DMS153 treated with DMSO at 0.1 percent for 48 hours (cell line): ENCODE measurements around the gene ANKRD7.

Source experiments
- DNase-seq: peaks from one replicate; lab custom pipeline; 2025; ENCODE audit not compliant: unreplicated experiment; lab: John Stamatoyannopoulos, UW

The ANKRD7 gene, protein sequence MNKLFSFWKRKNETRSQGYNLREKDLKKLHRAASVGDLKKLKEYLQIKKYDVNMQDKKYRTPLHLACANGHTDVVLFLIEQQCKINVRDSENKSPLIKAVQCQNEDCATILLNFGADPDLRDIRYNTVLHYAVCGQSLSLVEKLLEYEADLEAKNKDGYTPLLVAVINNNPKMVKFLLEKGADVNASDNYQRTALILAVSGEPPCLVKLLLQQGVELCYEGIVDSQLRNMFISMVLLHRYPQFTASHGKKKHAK

GRCh38 chr7:118224521-118224920 lies at the start of gene ANKRD7:
TSS of gene ANKRD7 (plus strand) at chr7:118224704. CDS start at chr7:118224831, 127 bp downstream.
- DNase-seq: no peak

DNA sequence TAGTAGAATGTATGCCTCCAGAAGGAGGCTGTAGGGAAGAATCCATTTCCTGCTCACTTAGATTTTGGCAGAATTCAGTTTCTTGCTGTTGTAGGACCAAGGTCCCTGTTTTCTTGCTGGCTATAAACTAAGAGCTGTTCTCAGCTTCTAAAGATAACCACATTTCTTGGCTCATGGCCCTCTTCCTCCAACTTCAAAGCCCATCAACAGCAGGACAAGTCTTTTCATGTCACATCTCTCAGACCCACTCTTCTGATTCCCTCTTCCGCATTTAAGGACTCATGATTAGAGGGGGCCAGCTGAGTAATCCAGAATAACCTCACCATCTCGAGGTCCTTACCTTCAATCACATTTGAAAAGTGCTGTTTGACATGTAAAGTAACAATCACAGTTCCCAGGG lies 48.8 kb upstream of the ANKRD7 start:
- DNase-seq: no peak

DNA sequence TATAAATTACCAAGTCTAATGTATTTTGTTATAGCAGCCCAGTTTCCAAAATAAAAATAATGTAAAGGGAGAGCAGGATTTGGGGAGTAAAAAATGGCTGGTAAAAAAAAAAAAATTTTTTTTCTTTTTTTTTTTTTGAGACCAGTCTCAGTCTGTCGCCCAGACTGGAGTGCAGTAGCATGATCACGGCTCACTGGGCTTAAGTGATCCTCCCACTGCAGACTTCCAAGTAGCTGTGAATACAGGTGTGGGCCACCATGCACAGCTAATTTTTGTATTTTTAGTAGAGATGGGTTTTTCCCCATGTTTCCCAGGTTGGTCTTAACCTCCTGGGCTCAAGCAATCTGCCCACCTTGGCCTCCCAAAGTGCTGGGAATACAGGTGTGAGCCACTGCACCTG lies 45.3 kb upstream of the ANKRD7 start:
- no peak for DNase-seq

- no peak for DNase-seq
Measured at GRCh38 chr7:118182593-118183427, 41.7 kb upstream of the ANKRD7 start.

GRCh38 chr7:118183428-118183785 lies 41.1 kb upstream of the ANKRD7 start:
- DNase-seq: no peak

DNA sequence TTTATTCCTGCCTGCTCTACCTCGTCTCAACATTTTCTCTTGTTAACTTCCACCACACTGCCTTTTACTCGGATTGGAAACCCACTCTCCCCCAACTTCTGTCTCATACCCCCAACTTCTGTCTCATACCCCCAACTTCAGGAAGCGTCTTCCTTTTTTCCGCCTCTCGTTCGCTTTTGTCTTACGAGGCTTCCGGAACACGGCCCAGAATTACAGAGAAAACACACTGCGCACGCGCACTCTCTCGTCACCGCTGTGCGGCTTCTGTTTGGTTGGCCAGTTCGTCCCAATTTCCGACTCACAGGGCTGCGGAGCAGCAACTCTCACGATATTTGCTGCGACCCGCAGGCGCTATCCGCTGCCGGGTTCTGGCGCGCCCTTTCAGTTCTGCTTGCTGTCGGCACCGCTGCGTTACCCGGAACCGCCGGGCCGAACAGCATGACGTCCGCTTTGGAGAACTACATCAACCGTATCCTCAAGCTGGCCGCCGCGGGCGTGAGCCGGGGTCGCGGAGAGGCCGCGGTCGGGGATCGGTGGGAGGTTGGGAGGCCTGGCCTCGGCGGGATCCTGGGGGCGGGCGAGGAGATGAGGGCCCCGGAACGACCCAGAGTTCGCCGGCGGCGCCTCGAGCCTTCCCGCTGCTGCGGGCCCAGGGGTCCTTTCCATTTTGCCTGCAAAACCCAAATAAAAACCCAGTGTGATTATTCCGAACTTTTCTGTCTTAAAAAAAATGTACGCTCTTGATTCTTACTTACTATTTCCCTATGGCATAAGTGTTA lies 40.5 kb upstream of the ANKRD7 start, which contains the start of gene LSM8:
Gene LSM8 (plus strand): TSS at position 379 of the 779 bp plus-strand sequence. CDS start 60 bp downstream, at position 439.
- DNase-seq: peak; percentile 96

DNA sequence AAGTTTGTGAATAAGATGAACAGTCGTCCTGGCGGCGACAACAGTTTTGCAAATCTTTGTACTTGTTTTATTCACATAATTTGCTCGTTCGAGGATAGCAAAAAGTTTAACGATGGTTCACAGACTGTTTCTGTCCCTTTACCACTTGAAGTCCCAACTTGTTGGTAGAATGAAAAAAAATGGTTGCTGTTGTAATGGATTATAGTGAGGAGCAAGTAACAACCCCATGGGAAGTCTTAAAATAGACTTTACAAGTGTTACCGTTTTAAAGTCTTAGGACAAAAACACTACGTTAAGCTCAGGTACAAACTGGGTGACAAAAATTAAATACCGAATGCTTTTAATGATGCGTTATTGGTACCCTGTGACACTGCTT lies 40.0 kb upstream of the ANKRD7 start:
- no peak for DNase-seq

- no peak for DNase-seq
Measured at GRCh38 chr7:118185163-118185860, 39.2 kb upstream of the ANKRD7 start.

DNA sequence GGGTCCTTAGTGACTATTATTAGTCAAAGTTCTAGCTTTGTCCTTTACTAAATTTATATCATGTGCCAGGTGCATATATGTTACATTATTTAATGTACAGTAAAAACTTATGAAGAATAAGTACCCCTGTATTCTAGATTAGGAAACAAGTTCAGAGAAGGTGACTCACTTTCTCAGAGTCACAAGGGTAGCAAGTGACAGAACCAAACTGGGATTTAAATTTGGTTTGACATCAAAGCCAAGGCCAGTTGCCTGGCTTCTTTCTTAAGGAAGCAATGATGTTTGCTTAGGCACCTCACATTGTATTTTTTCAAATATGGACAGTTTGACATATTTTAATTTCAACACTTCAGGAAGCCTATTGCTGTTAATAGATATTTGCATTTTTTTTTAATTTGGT lies 38.0 kb upstream of the ANKRD7 start:
- no peak for DNase-seq

- DNase-seq: no peak
Measured at GRCh38 chr7:118194571-118194970, 29.9 kb upstream of the ANKRD7 start.

- peak; percentile 8 for DNase-seq
Measured at GRCh38 chr7:118195837-118196474, 28.5 kb upstream of the ANKRD7 start.

DNA sequence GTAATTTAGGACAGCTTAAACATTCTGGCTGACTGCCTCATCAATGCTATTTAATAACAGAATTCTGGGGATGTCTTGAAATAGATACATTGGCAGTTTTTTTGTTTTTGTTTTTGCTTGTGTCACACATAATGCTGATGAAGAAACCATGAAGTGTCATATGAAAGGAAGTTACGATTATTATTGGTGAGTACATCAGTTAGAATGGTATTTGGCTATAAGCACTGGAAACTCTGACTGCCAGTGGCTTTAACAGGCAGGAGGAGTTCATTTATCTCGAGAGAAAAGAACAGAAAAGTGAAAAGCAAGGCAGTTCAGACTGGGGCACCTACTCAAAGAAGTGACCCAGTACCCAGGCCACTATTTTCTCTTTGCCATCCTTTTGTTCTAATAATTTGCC lies 22.4 kb upstream of the ANKRD7 start:
- DNase-seq: no peak

DNA sequence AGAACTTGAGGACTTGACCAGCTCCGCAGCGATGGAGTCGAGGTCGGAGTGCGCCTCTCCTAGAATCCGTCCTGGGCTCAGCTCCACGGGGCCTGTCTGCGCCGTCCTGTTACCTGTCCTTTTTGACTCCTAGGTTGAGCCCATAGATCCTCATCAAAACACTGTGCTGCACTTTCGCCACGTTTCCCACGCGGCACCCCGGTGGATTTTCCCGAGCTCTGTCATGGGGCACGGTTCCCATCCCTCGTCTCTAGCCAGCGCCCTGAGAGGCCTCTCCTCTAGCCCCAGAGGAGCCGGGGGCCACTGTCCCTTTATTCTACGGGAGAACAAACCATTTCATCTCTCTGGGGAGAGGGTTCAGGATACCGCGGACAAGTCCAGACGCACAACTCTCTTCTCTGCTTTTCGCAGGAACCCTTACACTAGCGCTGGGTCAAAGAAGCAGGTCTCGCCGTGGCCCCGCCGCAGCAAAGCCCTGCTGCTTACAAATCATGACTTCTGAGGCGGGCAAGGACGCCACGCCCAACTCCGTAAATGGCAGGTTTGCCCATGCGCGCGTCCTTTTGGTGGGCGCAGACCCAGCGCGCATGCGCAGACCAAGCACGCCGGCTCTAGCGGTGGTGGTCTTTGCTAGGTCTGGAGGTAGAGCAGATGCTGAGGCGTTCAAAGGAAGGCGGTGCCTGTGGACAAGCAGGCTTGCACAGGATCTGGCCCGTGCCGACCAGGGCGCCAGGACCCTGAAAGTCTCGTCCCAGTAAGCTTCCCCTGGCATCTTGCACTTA lies 10.3 kb upstream of the ANKRD7 start:
- DNase-seq: peak; percentile 77

- DNase-seq: no peak
Measured at GRCh38 chr7:118214833-118215182, 9.7 kb upstream of the ANKRD7 start.

GRCh38 chr7:118217210-118217619 lies 7.3 kb upstream of the ANKRD7 start:
- DNase-seq: no peak

GRCh38 chr7:118218413-118219156 lies 5.9 kb upstream of the ANKRD7 start:
- no peak for DNase-seq

GRCh38 chr7:118219157-118219512 lies 5.4 kb upstream of the ANKRD7 start:
- DNase-seq: no peak

DNA sequence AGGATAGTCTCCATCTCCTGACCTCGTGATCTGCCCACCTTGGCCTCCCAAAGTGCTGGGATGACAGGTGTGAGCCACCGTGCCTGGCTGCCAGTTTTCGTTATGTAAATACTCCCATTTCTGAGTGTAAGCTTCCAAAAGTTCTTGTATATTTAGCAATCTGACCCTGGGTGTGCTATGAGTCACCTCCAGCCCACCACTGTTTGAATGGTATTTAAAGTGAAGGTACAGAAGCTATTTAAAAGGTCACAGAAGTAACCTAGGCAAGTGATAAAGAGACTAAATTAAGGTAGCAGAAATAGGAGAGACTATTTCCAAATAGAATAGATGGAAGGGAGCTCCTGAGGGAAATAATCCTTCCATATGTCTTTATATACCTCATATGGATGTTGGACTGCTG lies 3.9 kb upstream of the ANKRD7 start:
- DNase-seq: no peak

GRCh38 chr7:118222591-118222990 lies 1.9 kb upstream of the ANKRD7 start:
- no peak for DNase-seq
